ENCODE data around the gene CHRNA1. TPM values are rescaled to one million over a fixed set of nuclear protein-coding genes. Genes with fewer than 3 reads are reported as not detected.

Gene CHRNA1
- total RNA-seq, 1 experiment from 2014 or later = not detected

GRCh38 chr2:174750923-174751441, 13.3 kb downstream of the CHRNA1 start:
- no peak for DNase-seq (ENCODE audit: low read depth, low spot score)
- Histone ChIP-seq H3K27ac (ENCODE audit: low read depth, low read length) (no peak overlapping the region), H2AFZ (ENCODE audit: low read depth, low read length, poor library complexity, severe bottlenecking) (no peak overlapping the region), H3K27me3 (ENCODE audit: insufficient read depth, low read length) (no peaks in the 10 kb centered on the region), H4K20me1 (ENCODE audit: insufficient read depth) (no peaks in the 10 kb centered on the region), H3K9me2 (ENCODE audit: insufficient read depth) (no peaks in the 10 kb centered on the region), H3K36me3 (ENCODE audit: control insufficient read depth in 1 of 2, insufficient read depth in 2 of 2, low read length in 2 of 2) (no peaks in the 10 kb centered on the region), H3K9me3 (ENCODE audit: control insufficient read depth in 1 of 2, insufficient read depth in 1 of 2, low read depth in 1 of 2, low read length in 2 of 2) (no peaks in the 10 kb centered on the region), H3K4me3 (replicated peaks in 1 of 2; ENCODE audit: low read depth in 1 of 2, low read length in 2 of 2) (no peak overlapping the region), H3K9ac (ENCODE audit: low read length) (no peak overlapping the region), H3K4me2 (ENCODE audit: low read length) (no peak overlapping the region), H3K79me2 (ENCODE audit: insufficient read depth, low read length) (no peaks in the 10 kb centered on the region), H3K4me1 (ENCODE audit: control insufficient read depth in 1 of 2, insufficient read depth in 2 of 2, low read length in 2 of 2) (peaks cover 5 to 7% of the 10 kb centered on the region in 2 experiments)
- BruUV-seq (replicated peaks) = no TSS peak
- POLR2A ChIA-PET = no interaction called here
- no peak for ATAC-seq
- intact Hi-C loops (cut with micrococcal nuclease) = no loop called here
- TF ChIP-seq ZBTB33 (IDR thresholded peaks at IDR 0.05; ENCODE audit: extremely low read depth, insufficient replicate concordance, low read length) = no peak
- no peak for TF ChIP-seq YY1 (IDR thresholded peaks at IDR 0.05; ENCODE audit: extremely low read depth, insufficient replicate concordance, low read depth, low read length)
- no peak for TF ChIP-seq POLR2A (IDR thresholded peaks at IDR 0.05; ENCODE audit: borderline replicate concordance, extremely low read depth, insufficient read depth, insufficient read length)
- no peak for TF ChIP-seq SIN3A (IDR thresholded peaks at IDR 0.05; ENCODE audit: low read depth)
- no peak for TF ChIP-seq TCF7L2 (IDR thresholded peaks at IDR 0.05; ENCODE audit: borderline replicate concordance, extremely low read depth, insufficient read depth, insufficient read length)
- no peak for TF ChIP-seq EGR1 (IDR thresholded peaks at IDR 0.05; ENCODE audit: low read depth)
- TF ChIP-seq ELF1 (IDR thresholded peaks at IDR 0.05; ENCODE audit: borderline replicate concordance, low read depth) = no peak
- TF ChIP-seq RAD21 (IDR thresholded peaks at IDR 0.05; ENCODE audit: low read depth) = no peak
- no peak for TF ChIP-seq EZH2phosphoT487 (IDR thresholded peaks at IDR 0.05; ENCODE audit: borderline replicate concordance)
- no peak for TF ChIP-seq ATF3 (IDR thresholded peaks at IDR 0.05)
- no peak for TF ChIP-seq POLR2AphosphoS5 (IDR thresholded peaks at IDR 0.05; ENCODE audit: low read depth, low read length)
- no peak for TF ChIP-seq REST (IDR thresholded peaks at IDR 0.05; ENCODE audit: low read depth)
- no peak for TF ChIP-seq ZNF274 (IDR thresholded peaks at IDR 0.05; ENCODE audit: low read depth, low read length)
- no peak for TF ChIP-seq ZFX (IDR thresholded peaks at IDR 0.05)
- no peak for TF ChIP-seq FOSL1 (IDR thresholded peaks at IDR 0.05; ENCODE audit: low read depth)
- TF ChIP-seq CBX3 (IDR thresholded peaks at IDR 0.05; ENCODE audit: low read depth) = no peak
- RAD21 ChIA-PET (ENCODE audit: low non-redundant PET in 1 of 2, low total read pairs in 2 of 2, uncharacterized antibody in 2 of 2, unreplicated experiment in 2 of 2) = no interaction called here
- CTCF ChIA-PET = no interaction called here
